Smooth muscle cell (in vitro differentiated cells): ENCODE results near the gene UBAC1. TPM values are rescaled to one million over a fixed set of nuclear protein-coding genes. Genes with fewer than 3 reads are reported as not detected.
"Not testable (repeated sequence)": the region's sequence is repeated elsewhere in the genome, so short reads cannot be mapped to it uniquely, and the experiment has no call there.

Source experiments
- DNase-seq: peaks from one replicate; lab custom pipeline; 2025; ENCODE audit not compliant: unreplicated experiment; lab: John Stamatoyannopoulos, UW
- H2AFZ ChIP-seq: fragments of 200-600 bp; sonication (generic); 2 replicates; pipeline ENCODE4 v1.6.0; 2016; ENCODE audit warnings: antibody characterized with exemption, low read depth, mild to moderate bottlenecking
- H3F3A ChIP-seq: fragments of 200-600 bp; sonication (generic); 2 replicates; pipeline ENCODE4 v1.6.0; 2017; ENCODE audit warnings: antibody characterized with exemption, low read depth
- H3K27ac ChIP-seq: fragments of 200-600 bp; sonication (generic); 2 replicates; pipeline ENCODE4 v1.5.1; 2016; ENCODE audit warnings: low read depth, mild to moderate bottlenecking
- H3K27me3 ChIP-seq: fragments of 200-600 bp; sonication (generic); 2 replicates; pipeline ENCODE4 v1.6.1; 2016; ENCODE audit warnings: low read depth, mild to moderate bottlenecking
- H3K36me3 ChIP-seq: fragments of 200-600 bp; sonication (generic); 2 replicates; pipeline ENCODE4 v1.5.1; 2016; ENCODE audit warnings: low read depth
- H3K4me1 ChIP-seq: fragments of 200-600 bp; sonication (generic); 2 replicates; pipeline ENCODE4 v1.5.1; 2016; ENCODE audit warnings: low read depth
- H3K4me2 ChIP-seq: fragments of 200-600 bp; sonication (generic); 2 replicates; pipeline ENCODE4 v1.6.0; 2016; ENCODE audit warnings: mild to moderate bottlenecking
- H3K4me3 ChIP-seq: fragments of 200-600 bp; sonication (generic); 2 replicates; pipeline ENCODE4 v1.5.1; 2016; ENCODE audit warnings: mild to moderate bottlenecking
- H3K79me2 ChIP-seq: fragments of 200-600 bp; sonication (generic); 2 replicates; pipeline ENCODE4 v1.6.0; 2016; ENCODE audit warnings: low read depth, mild to moderate bottlenecking
- H3K9ac ChIP-seq: fragments of 200-600 bp; sonication (generic); 2 replicates; pipeline ENCODE4 v1.6.0; 2016; ENCODE audit warnings: low read depth
- H3K9me3 ChIP-seq: fragments of 200-600 bp; sonication (generic); replicated peaks from 2 replicates; pipeline ENCODE4 v1.5.1; 2016; ENCODE audit warnings: low read depth
- H4K20me1 ChIP-seq: fragments of 200-600 bp; sonication (generic); 2 replicates; pipeline ENCODE4 v1.6.0; 2016; ENCODE audit warnings: low read depth
- CTCF ChIP-seq: fragments of 200-600 bp; sonication (generic); IDR thresholded peaks from 2 replicates; pipeline ENCODE4 v1.5.1; 2017; ENCODE audit warnings: borderline replicate concordance, mild to moderate bottlenecking, antibody characterized with exemption; ENCODE audit not compliant: insufficient read depth, poor library complexity, severe bottlenecking
- WGBS: methylation state at CpG from one replicate; pipeline ENCODE4 v1.1.7; 2016; ENCODE audit warnings: low lambda C conversion rate; 5-methylcytosine and 5-hydroxymethylcytosine counted together
- polyA plus RNA-seq: library from polyadenylated mRNA; unstranded; fragments of >200 nt; fragmentation: Nextera tagmentation; extraction: Ambion mirVana; gene quantifications from 2 replicates; pipeline ENCODE4 v1.2.1, GENCODE V29; 2016
- total RNA-seq: library from RNA; depleted of rRNA; stranded (reverse); fragments of >200 nt; gene quantifications from 2 replicates; pipeline ENCODE4 v1.2.3, GENCODE V29; 2014

Gene UBAC1
- total and polyA plus RNA-seq, 2 experiments from 2014 or later: 35.3 to 43.5 TPM

DNA sequence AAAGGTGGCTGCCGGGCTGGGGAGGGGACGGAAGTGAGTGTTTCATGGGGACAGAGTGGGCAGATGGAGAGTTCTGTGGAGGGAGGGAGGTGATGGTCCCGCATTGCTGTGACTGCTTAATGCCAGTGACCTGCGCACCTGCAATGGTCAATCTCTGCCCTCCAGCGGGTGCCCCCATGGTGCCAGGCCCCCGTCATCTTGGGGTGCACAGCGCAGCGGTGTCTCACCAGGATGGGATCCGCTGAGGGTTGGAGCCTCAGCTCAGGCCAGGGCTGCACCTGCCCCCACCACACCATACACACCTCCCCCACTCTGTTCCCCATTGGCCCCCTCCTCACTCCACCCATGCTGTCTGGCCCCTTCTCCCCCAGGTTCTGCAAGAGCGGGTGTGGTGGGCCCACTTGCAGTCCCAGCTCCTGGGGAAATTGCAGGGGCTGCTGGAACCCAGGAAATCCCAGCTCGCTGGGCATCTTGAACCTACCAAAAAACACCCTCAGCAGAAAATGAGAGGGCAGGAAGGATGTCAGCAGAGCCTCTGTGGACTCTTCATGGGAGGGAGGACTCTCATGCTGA is 41.8 kb downstream of the UBAC1 start:
- H3K79me2 ChIP-seq: no peaks in the 10 kb centered on the region
- no peak overlapping the region for H3K4me3 ChIP-seq
- no peak for TF ChIP-seq CTCF
- H3K27me3 ChIP-seq: no peaks in the 10 kb centered on the region
- no peak overlapping the region for H2AFZ ChIP-seq
- H3K9ac ChIP-seq: no peak overlapping the region
- H4K20me1 ChIP-seq: no peaks in the 10 kb centered on the region
- H3K9me3 ChIP-seq: peaks cover 22% of the 10 kb centered on the region
- H3K36me3 ChIP-seq: peaks cover 22% of the 10 kb centered on the region
- no peaks in the 10 kb centered on the region for H3K4me1 ChIP-seq
- no peak overlapping the region for H3K27ac ChIP-seq
- WGBS: 98% methylated on average over 11 of the region's 11 CpGs
- no peak for DNase-seq
- H3K4me2 ChIP-seq: no peak overlapping the region
- H3F3A ChIP-seq: no peaks in the 10 kb centered on the region

DNA sequence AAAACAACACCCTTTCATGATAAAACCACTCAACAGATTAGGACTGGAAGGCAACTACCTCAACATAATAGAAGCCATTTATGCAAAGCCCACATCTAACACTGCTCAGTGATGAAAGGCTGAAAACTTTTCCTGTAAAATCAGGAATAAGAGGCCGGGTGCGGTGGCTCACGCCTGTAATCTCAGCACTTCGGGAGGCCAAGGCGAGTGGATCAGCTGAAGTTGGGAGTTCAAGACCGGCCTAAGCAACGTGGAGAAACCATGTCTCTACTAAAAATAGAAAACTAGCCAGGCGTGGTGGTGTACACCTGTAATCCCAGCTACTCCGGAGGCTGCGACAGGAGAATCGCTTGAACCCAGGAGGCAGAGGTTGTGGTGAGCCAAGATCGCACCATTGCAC is 44.9 kb downstream of the UBAC1 start:
- H3K9ac ChIP-seq, H3K4me3 ChIP-seq, H3K27me3 ChIP-seq, H3K79me2 ChIP-seq, H3K4me2 ChIP-seq, H3K27ac ChIP-seq, H4K20me1 ChIP-seq, H3F3A ChIP-seq, DNase-seq, H3K4me1 ChIP-seq, H2AFZ ChIP-seq: not testable (repeated sequence)
- WGBS: 90% methylated on average over 12 of the region's 12 CpGs
- H3K9me3 ChIP-seq: peaks cover 22% of the 10 kb centered on the region
- H3K36me3 ChIP-seq: peaks cover 34% of the 10 kb centered on the region

DNA sequence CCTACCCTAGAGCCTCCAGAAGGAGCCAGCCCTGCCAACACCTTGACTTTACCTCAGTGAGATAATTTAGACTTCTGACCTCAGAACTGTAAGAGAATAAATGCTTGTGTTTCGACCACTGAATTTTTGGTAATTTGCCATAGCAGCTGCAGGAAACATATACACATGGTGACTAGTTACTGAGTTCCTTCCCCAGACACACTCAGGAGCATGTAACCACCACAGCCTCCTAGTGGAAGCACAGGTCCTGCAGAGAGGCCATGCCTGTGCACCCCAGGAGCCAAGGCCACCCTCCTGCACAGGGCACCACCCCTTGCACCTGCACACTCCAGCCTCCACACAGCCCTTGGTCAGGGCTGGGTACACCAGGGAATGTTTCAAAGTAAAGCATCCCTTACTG is 46.3 kb downstream of the UBAC1 start:
- no peaks in the 10 kb centered on the region for H4K20me1 ChIP-seq
- 94% methylated on average over 1 of the region's 1 CpG for WGBS
- DNase-seq: no peak
- H3K36me3 ChIP-seq: peaks cover 37% of the 10 kb centered on the region
- H3K4me1 ChIP-seq: no peaks in the 10 kb centered on the region
- peaks cover 11% of the 10 kb centered on the region for H3K79me2 ChIP-seq
- no peaks in the 10 kb centered on the region for H3K27me3 ChIP-seq
- H2AFZ ChIP-seq: no peak overlapping the region
- no peak overlapping the region for H3K9ac ChIP-seq
- peaks cover 22% of the 10 kb centered on the region for H3K9me3 ChIP-seq
- no peak overlapping the region for H3K4me3 ChIP-seq
- TF ChIP-seq CTCF: no peak
- H3K4me2 ChIP-seq: no peak overlapping the region
- H3K27ac ChIP-seq: no peak overlapping the region
- H3F3A ChIP-seq: no peaks in the 10 kb centered on the region

DNA sequence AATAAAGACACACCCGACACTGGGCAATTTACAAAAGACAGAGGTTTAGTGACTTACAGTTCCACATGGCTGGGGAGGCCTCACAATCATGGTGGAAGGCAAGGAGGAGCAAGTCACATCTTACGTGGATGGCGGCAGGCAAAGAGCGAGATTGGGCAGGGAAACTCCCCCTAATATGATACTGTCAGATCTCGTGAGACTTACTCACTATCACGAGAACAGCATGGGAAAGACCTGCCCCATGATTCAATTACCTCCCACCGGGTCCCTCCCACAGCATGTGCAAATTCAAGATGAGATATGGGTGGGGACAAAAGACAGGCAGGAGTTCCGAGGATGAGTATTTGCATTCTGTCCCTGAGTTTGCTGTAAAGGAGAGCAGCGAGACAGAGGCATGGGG is 49.9 kb downstream of the UBAC1 start:
- peaks cover 32% of the 10 kb centered on the region for H3K79me2 ChIP-seq
- 98% methylated on average over 9 of the region's 9 CpGs for whole genome bisulfite sequencing

GRCh38 chr9:135910757-135911156 is 50.4 kb downstream of the UBAC1 start:
- H3K4me3 ChIP-seq: no peak overlapping the region
- TF ChIP-seq CTCF: no peak
- peaks cover 13% of the 10 kb centered on the region for H3K4me1 ChIP-seq
- no peak overlapping the region for H3K4me2 ChIP-seq
- peaks cover 5% of the 10 kb centered on the region for H3F3A ChIP-seq
- no peaks in the 10 kb centered on the region for H3K27me3 ChIP-seq
- no peak overlapping the region for H3K27ac ChIP-seq
- 98% methylated on average over 9 of the region's 9 CpGs for WGBS
- H3K79me2 ChIP-seq: peaks cover 32% of the 10 kb centered on the region
- H2AFZ ChIP-seq: no peak overlapping the region
- peaks cover 23% of the 10 kb centered on the region for H3K36me3 ChIP-seq
- no peak overlapping the region for H3K9ac ChIP-seq
- DNase-seq: no peak
- H4K20me1 ChIP-seq: peaks cover 8% of the 10 kb centered on the region
- H3K9me3 ChIP-seq: peaks cover 4% of the 10 kb centered on the region

More for the DNA sequence above, 49.9 kb downstream of the UBAC1 start:
- H3K27ac ChIP-seq, H3K9ac ChIP-seq, H3K4me1 ChIP-seq, H2AFZ ChIP-seq, H3K9me3 ChIP-seq, H4K20me1 ChIP-seq, H3K4me2 ChIP-seq, DNase-seq, H3K27me3 ChIP-seq, H3K4me3 ChIP-seq, H3F3A ChIP-seq: not testable (repeated sequence)
- peaks cover 28% of the 10 kb centered on the region for H3K36me3 ChIP-seq
